Choroid plexus epithelial cell (primary cell): Measurements from ENCODE around the gene ASAP2.

Experiments used
- DNase-seq: peaks from one replicate; pipeline ENCODE4 v3.0.0-alpha.2; 2010; ENCODE audit warnings: low read depth
- H3K4me3 ChIP-seq: 2 replicates; pipeline ENCODE4 v1.5.1; 2011; ENCODE audit warnings: low read depth, mild to moderate bottlenecking, control low read depth, low read length, moderate library complexity
- TF ChIP-seq, protein P1 (sequence below): conservative IDR thresholded peaks from 2 replicates; pipeline ENCODE4 v1.5.1; 2011; ENCODE audit warnings: low read depth, mild to moderate bottlenecking, control low read depth, inconsistent platforms, low read length, moderate library complexity

ASAP2 gene

DNA sequence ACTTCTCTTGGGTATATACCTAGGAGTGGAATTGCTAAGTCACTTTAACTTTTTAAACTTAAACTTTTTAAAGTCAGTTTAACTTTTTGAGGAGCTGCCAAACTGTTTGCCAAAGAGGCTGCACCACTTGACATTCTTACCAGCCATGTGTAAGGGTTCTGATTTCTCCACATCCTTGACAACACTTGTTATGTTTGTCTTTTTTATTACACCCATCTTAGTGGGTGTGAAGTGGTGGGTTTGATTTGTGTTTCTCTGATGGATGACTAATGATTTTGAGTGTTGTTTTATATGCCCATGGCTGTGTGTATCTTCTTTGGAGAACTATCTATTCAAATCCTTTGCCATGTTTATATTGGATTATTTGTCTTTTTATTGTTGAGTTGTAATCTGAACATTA, 13.6 kb downstream of the ASAP2 start:
- H3K4me3 ChIP-seq = no peak overlapping the region
- TF ChIP-seq, protein P1, sequence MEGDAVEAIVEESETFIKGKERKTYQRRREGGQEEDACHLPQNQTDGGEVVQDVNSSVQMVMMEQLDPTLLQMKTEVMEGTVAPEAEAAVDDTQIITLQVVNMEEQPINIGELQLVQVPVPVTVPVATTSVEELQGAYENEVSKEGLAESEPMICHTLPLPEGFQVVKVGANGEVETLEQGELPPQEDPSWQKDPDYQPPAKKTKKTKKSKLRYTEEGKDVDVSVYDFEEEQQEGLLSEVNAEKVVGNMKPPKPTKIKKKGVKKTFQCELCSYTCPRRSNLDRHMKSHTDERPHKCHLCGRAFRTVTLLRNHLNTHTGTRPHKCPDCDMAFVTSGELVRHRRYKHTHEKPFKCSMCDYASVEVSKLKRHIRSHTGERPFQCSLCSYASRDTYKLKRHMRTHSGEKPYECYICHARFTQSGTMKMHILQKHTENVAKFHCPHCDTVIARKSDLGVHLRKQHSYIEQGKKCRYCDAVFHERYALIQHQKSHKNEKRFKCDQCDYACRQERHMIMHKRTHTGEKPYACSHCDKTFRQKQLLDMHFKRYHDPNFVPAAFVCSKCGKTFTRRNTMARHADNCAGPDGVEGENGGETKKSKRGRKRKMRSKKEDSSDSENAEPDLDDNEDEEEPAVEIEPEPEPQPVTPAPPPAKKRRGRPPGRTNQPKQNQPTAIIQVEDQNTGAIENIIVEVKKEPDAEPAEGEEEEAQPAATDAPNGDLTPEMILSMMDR = no peak
- DNase-seq = no peak

DNA sequence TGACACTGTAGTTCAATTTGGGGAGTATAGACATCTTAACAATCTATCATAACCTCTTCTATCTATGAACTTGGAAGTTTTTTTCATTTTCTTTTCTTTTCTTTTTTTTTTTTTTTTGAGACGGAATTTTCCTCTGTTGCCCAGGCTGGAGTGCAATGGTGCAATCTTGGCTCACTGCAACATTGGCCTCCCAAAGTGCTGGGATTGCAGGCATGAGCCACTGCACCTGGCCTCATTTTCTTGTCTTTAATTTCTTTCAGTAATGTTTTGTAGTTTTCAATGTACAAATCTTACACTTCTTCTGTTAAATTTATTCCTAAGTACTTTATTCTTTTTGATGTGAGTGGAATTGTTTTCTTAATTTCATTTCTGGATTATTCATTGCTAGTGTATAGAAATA, 14.6 kb downstream of the ASAP2 start:
- TF ChIP-seq, protein P1 = no peak
- H3K4me3 ChIP-seq = no peak overlapping the region
- DNase-seq = no peak

DNA sequence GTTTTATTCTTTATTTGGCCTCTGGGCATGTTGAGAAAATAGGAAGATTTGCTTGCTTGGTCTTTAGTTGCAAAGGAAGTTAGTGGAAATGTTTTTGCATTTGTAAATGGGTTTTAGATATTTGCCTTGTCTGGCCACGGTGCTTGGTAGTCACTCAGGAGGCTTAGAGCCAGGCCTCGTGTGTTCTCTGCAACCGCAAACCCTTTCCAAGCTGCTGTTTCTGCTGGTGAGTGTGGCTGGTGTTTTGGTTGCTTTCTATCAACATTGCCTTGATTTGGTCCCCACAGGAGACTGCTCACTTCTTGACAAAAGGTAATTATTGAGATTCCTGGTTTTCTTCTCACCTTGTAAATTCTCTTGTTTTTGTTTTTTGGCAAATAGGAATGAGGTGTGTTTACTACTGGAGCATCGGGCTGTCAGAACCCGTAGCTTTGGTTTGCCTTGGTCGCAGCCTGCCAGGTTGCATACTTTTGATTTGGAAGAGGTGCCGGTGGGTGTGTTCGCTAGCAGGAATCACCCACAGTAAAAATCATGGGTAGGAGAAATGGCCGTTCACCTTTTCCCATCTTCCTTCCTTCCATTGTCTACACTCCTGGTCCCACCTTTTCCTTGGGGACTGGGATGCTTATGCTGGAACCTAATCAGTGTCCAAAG, 15.8 kb downstream of the ASAP2 start:
- TF ChIP-seq, protein P1 = no peak
- no peak overlapping the region for H3K4me3 ChIP-seq
- no peak for DNase-seq

DNA sequence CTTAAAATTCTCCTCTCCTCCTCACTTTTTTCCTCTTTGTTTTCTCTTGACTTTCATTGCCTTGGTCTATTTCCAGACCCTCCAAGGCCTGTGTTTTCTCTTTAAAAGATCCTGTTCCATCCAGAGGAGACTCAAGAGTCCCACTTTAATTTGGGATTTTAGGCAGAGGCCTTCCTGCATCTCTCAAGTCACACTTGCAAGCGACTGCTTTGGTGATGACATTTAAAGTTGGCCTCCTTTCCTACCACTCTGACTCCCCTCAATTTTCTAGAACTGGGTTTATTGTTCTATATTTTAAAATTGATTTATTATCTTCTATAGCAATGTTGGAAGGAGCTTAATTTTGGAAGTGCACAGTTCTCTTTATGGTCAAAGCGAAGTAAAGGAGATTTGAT, 16.3 kb downstream of the ASAP2 start:
- no peak for DNase-seq
- H3K4me3 ChIP-seq = no peak overlapping the region
- TF ChIP-seq, protein P1 = no peak

DNA sequence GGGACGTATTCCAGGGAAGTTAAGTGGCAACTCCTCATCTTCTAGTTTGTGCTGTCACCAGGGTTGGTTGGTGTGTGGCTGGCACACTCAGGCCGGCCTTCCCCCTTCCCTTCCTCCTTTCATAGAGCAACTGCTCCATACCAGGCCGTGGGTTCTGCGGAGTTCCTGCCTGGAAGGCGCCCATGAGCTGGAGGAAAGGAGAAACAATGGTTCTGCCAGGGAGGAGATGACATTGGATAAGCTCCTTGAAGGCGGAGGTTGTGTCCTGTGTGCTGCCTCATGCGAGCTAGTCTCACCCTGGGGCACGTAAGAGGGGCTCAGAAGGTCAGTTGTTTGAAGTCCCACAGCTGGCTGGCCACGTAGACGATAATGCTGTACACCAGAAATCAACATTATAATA, 19.2 kb downstream of the ASAP2 start:
- no peak overlapping the region for H3K4me3 ChIP-seq
- no peak for DNase-seq
- TF ChIP-seq, protein P1 = no peak

DNA sequence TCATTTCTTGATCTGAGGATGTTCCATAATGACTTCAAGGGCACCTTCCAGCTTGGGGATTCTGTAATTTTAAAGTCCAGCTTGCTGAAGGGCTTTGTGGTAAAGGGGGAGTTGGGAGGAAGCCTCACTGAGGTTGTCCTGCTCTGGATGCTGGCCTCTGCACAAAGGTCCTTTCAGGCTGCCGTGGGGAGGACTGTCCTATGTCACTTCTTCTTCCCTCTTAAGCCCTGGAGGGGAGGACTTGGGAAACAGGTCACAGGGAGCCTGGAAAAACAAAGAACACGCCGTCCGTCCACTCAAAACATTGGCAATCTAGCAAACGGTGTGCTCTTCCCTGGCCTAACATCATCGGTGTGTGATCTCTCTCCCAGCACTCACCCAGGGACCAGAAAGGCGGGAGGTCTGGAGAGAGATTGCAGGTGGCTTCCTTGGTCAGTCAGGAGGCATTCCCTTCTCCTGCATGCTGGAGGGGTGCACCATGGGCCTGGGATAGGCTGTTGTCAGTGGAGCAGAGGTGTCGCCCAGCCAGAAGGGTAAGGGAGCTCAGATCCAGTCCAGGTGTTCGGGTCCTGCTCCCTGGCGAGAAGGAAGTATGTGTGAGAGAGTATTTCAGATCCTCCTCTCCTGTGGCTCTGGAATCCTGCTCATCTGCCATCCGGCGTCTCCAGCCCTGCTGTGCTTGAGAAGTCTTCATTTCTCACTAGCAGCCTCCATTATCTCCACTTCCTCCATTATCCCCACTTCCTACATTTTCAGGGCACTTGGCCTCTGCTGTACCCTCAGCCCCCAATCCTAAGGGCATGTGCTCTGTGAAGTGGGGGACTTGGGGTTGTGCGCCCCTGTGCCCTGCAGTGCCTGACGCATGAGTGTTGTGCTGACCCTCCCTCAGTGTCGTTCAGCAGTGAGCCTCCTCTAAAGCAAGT, 20.1 kb downstream of the ASAP2 start:
- TF ChIP-seq, protein P1 = no peak
- no peak for DNase-seq
- no peak overlapping the region for H3K4me3 ChIP-seq
